Dermis microvascular lymphatic vessel endothelial cell (primary cell): ENCODE measurements around the gene ZSCAN5C. TPM values are rescaled to one million over a fixed set of nuclear protein-coding genes. Genes with fewer than 3 reads are reported as not detected.
"Not testable (repeated sequence)": the region's sequence is repeated elsewhere in the genome, so short reads cannot be mapped to it uniquely, and the experiment has no call there.

ENCODE experiments used
- DNase-seq, 2 donors: peaks; one replicate each; pipeline versions ENCODE4 v3.0.0 to v3.0.0-alpha.2; 2010; ENCODE audit warnings: low read depth in 2 of 2
- total RNA-seq: library from RNA; depleted of rRNA; stranded (reverse); fragments of >200 nt; gene quantifications from 2 replicates; pipeline ENCODE4 v1.2.1, GENCODE V29; 2014

ZSCAN5C gene, protein sequence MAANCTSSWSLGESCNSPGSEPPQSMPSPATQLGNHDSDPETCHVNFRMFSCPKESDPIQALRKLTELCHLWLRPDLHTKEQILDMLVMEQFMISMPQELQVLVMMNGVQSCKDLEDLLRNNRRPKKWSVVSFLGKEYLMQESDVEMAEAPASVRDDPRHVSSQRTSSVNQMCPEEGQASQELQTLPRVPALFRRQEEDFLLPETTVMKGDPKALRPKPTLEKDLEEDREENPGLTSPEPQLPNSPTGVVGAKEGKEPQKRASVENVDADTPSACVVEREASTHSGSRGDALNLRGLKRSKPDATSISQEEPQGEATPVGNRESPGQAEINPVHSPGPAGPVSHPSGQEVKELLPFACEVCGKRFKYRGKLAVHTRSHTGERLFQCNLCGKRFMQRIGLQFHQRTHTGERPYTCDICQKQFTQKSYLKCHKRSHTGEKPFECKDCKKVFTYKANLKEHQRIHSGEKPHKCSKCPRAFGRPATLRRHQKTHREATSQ
- total RNA-seq: not detected in 2 replicates

GRCh38 chr19:56201973-56202372 lies at the start of gene ZSCAN5C:
Gene ZSCAN5C (plus strand): TSS chr19:56202273. CDS start chr19:56205914, 3,641 bp downstream.
- no peak for DNase-seq

DNA sequence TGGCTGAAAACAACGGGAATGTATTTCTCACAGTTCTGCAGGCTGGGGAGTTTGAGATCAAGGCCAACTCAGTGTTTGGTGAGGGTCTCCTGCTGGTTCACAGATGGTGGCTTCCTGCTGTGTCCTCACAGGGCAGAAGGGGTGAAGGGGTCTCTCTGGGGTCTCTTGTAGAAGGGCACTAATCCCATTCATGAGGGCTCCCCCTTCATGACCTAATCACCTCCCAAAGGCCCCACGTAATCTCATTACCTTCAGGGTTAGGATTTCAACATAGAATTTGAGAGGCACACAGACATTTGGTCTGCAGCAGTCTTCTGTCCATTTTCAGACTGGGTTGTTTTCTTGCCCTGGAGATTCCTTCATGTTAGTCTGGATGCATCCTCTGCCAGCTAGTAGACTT lies 49.4 kb upstream of the ZSCAN5C start:
- no peak for DNase-seq

DNA sequence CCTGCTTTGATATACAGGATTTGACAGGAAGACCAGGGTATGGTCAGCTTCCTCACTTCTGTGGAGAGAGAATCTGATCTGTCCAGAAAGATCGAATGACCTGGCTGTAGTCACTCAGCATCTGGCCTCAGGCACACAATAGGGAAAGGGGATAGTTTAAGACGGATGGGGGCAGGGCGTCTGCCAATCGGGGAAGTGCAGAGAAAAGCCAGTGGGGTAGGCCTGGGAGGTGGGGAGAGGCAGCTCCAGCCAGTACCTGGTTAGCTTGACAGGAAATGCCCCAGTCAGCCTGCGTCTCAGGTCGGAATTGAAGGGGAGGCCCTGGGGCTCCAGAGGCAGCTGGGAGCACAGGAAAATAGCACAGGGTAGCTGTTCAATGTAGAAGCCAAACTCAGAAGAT lies 48.6 kb upstream of the ZSCAN5C start:
- peak in 1 of 2 donors; percentile 32 for DNase-seq

GRCh38 chr19:56155124-56155687 lies 46.9 kb upstream of the ZSCAN5C start:
- no peak for DNase-seq

DNA sequence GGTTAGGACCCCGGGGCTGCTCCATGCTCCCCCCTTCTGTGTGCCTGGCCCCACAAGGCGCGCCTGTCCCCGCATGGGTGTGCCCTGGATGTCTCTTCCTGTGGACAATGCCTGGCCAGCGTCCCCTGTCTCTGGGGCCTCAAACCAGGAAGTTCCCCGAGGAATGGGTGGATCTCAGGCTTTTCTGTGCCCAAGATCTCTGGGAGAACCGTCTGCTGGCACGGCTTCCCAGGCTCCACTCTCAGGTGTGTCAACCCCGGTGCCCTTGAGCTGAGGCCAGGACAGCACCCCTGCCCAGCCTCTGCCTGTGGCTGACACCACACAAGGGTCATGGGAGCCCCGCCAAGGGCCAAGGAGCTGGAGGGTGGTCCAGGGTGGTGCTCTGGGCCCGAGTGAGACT lies 45.3 kb upstream of the ZSCAN5C start:
- no peak for DNase-seq

DNA sequence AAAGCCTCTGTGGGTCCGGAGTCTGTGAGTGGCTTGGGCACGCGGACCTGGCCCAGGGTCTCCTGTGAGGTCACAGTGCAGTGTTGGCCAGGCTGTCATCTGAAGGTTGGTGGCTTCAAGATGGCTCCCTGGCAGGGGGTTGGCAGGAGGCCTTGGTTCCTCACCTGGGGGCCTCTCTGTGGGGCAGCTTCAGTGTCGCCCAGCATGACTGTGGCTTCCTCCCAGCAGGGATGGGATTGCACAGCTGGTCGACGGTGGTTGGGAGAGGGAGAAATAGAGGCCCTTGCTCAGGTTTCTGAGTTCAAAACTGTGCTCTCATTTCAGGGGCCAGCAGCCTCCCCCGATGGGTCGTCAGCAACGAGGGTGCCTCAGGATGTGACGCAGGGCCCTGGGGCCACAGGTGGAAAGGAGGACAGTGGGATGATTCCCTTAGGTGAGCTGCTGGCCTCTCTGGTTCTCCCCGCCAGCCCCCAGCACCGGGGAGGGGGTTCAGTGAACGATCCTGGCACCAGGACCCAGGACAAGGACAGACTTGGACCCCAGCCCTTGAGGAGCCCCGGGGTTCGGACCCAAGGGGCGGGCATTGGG lies 43.8 kb upstream of the ZSCAN5C start:
- no peak for DNase-seq

GRCh38 chr19:56159009-56159559 lies 43.0 kb upstream of the ZSCAN5C start:
- no peak for DNase-seq

GRCh38 chr19:56159622-56160271 lies 42.3 kb upstream of the ZSCAN5C start:
- no peak for DNase-seq

DNA sequence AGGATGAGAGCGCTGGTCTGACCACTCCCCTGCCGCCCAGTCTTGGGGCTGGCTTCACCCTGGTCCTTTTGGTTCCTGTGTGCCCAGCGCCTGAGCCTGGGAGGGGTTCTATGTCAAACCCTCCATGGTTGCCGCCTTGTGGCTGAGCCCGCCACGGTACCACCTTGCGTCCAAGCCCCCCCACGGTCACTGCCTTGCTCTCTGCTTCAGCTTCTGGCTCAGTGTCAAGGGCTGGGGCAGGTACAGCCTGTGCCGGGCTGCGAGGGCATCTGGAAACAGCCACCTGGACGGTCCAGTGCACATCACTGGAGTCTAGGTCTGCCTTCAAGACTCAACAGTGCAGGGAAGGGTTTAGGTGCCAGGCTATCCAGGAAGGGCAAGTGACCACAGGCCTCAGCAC lies 40.5 kb upstream of the ZSCAN5C start:
- DNase-seq: no peak

GRCh38 chr19:56162258-56162657 lies 39.8 kb upstream of the ZSCAN5C start:
- peak in 1 of 2 donors; percentile 77 for DNase-seq

GRCh38 chr19:56163097-56163496 lies 39.0 kb upstream of the ZSCAN5C start:
- DNase-seq: no peak

- peak in 1 of 2 donors; percentile 19 for DNase-seq
Measured at GRCh38 chr19:56167064-56167578, 35.0 kb upstream of the ZSCAN5C start.

- DNase-seq: peak; percentile 46 to 53
Measured at GRCh38 chr19:56170261-56170660, 31.8 kb upstream of the ZSCAN5C start.

DNA sequence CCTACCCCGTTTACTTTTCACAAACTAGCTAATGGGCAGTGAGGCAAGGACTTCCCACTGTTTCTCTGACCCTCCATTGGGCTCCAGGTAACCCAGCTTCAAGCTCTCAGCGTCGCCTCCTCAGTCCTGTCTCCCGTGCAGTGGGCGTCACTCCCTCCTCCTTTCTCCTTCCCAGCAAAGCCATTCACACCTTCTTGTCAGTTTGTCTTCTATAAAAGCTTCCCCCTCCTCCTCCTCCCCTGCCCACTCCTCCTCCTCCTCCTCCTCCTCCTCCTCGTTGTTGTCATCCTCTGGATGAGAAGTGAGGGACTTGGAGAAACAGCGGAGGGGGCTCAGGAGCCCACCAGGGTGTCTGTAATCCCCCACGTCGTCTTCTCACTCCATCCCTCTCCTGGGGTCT lies 28.0 kb upstream of the ZSCAN5C start:
- DNase-seq: no peak

DNA sequence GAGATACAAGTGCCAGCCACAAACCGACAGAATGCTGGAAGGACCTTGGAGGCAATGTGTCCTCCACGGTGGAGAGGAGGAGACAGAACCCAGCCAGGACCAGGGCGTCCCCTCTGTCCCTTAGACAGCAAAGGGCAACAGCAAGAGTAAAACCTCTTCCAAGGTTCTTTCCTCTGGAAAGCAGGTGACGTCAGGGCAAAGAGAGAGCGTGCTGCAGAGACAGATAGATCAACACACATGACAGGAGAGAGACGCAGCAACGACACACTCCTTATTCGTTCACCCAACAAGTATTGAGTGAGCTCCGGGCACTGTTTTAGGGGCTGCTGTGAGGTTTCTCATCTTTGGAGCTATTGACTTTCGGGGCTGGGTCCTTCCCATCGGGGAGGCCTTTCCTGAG lies 27.5 kb upstream of the ZSCAN5C start:
- no peak for DNase-seq

- not testable (repeated sequence) for DNase-seq
Measured at GRCh38 chr19:56175861-56176307, 26.2 kb upstream of the ZSCAN5C start, which contains the start of gene GALP. Gene GALP (plus strand): TSS chr19:56176008. CDS start chr19:56177109, 1,101 bp downstream.

DNA sequence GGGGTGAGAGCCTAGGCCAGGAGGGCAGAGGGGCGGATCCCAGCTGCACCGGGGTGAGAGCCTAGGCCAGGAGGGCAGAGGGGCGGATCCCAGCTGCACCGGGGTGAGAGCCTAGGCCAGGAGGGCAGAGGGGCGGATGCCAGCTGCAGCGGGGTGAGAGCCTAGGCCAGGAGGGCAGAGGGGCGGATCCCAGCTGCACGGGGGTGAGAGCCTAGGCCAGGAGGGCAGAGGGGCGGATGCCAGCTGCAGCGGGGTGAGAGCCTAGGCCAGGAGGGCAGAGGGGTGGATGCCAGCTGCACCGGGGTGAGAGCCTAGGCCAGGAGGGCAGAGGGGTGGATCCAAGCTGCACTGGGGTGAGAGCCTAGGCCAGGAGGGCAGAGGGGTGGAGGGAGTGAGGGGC lies 25.8 kb upstream of the ZSCAN5C start:
- not testable (repeated sequence) for DNase-seq

DNA sequence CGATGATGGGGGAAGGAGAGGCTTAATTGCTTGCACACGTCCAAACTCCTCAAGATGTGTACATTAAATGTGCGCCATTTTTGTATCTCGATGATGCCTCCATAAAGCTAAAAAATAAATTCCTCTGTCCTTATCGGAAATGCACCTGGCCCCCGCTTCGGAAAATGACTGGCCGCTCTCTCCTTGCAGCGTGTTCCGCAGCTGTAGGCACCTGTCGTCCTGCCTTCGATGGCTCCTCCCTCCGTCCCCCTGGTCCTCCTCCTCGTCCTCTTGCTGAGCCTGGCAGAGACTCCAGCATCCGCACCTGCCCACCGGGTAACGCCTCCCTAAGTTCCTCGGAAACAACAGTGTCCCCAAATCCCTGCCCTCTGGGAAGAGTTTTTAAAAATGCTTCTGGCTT lies 25.2 kb upstream of the ZSCAN5C start:
- no peak for DNase-seq

DNA sequence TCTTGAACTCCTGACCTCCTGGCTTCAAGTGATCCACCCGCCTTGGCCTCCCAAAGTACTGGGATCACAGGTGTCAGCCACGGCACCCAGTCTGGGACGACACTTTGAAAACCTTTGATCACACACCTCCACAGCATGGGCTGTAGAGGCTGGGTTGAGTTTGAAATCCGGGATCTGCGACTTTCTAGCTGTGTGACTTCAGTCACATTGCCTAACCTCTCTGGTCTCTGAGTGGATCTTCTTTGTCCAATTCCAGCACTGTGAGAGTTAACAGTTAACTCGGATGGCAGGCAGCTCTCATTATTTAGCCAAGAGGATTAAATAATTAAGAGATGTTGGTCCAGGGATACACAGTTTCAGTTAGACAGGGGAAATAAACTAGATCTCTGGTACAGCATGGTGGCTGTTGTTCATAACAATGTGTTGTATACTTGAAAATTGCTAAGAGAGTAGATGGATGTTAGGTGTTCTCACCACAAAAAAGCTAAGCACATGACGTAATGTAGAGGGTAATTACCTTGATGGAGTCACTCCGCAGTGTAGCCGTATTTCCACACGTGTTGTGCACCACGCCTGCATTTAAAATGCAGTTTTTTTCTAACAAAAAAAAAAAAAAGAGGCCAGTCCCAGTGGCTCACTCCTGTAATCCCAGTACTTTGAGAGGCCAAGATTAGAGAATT lies 24.4 kb upstream of the ZSCAN5C start:
- no peak for DNase-seq

DNA sequence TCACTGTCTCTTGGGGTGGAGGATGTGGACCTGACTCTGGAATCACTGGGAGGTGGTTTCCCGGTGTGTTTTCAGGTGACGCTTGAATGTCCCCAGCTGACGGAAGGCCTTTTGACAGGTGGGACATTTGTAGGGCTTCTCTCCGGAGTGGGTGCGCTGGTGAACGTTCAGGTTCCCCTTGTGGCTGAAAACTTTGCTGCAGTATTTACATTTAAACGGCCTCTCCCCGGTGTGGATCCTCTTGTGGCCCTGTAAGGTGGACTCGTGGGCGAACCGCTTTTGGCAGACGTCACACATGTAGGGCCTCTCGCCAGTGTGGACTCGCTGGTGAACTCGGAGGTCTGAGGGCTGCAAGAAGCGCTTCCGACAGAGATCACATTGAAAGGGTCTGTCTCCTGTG lies 12.3 kb upstream of the ZSCAN5C start:
- no peak for DNase-seq

GRCh38 chr19:56191115-56191514 lies 11.0 kb upstream of the ZSCAN5C start:
- DNase-seq: no peak
